Activated T-cell treated with anti-CD3 and anti-CD28 coated beads for 1 hour (primary cell): ENCODE data around the gene IMPA2.
"Not testable (repeated sequence)": the region's sequence is repeated elsewhere in the genome, so short reads cannot be mapped to it uniquely, and the experiment has no call there.

Experiments
- DNase-seq: peaks from one replicate; pipeline ENCODE4 v3.0.0-alpha.2; 2020; ENCODE audit warnings: low read depth

Gene IMPA2

DNA sequence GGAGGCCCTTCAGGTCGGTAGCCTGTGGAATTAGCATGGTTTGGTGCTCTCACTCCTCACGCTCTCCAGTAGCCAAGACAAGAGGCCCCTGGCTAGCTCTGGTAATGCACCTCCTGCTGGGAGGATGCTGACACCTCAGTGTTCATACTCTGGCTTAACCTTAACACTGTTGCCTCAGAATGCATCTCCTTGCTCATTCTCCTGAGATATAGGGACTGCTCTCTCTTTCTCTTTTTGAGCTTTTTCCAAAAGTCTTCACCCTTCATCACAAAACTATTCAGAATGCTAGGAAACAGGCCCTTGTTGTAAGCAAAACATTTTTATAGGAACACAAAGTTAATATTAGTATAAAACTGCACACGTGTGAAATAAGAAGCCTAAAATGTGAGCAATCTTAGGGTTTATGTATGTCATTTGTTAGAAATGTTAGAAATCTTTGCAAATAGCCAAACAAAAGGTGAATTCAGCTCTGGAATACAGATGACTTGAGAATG, 17.3 kb upstream of the IMPA2 start:
- DNase-seq, result no peak

DNA sequence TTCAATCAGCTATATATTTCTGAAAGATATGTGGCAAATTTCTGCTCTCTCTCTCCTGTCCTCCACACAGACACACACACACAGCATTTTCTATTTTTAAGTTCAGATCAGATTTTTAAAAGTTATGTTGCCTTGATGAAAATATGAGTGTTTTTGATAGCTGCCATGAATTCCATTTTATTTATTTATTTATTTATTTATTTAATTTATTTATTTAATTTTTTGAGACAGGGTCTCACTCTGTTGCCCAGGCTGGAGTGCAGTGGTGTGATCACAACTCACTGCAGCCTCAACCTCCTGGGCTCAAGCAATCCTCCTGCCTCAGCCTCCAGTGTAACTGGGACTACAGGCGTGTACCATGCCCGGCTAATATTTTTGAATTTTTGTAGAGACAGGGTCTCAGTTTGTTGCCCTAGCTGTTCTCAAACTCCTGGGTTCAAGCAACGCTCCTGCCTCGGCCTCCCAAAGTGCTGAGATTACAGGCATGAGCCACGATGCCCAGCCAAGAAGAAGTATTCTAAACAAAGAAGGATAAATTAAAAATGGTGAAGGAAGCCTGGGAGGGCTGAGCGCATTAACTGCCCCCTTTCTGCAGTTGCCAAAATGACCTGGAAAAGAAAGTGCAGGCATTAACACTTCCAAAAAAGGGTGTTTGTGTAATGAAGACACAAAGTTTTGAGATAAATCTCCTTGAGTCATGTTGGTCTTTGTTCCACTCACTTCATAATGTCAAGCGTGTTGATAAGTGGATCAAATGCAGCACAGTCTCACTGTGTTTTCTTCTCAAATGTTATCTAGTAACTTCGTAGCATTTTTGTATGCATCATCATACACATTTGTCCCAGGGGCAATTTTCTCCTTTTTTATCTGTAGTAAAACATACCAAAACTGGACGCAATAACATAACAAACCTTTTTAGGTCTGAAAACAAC, 11.1 kb upstream of the IMPA2 start:
- no peak for DNase-seq

DNA sequence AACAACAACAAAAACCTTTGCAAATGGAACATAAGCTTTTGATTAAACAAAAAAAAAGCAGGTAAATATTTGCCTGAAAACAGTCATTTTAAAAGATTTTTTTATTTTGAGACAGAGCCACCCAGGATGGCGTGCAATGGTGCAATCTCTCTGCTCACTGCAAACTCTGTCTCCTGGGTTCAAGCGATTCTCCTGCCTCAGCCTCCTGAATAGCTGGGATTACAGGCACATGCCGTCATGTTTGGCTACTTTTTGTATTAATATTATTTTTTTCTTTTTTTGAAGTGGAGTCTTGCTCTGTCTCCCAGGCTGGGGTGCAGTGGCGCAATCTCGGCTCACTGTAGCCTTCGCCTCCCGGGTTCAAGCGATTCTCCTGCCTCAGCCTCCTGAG, 10.5 kb upstream of the IMPA2 start:
- not testable (repeated sequence) for DNase-seq

DNA sequence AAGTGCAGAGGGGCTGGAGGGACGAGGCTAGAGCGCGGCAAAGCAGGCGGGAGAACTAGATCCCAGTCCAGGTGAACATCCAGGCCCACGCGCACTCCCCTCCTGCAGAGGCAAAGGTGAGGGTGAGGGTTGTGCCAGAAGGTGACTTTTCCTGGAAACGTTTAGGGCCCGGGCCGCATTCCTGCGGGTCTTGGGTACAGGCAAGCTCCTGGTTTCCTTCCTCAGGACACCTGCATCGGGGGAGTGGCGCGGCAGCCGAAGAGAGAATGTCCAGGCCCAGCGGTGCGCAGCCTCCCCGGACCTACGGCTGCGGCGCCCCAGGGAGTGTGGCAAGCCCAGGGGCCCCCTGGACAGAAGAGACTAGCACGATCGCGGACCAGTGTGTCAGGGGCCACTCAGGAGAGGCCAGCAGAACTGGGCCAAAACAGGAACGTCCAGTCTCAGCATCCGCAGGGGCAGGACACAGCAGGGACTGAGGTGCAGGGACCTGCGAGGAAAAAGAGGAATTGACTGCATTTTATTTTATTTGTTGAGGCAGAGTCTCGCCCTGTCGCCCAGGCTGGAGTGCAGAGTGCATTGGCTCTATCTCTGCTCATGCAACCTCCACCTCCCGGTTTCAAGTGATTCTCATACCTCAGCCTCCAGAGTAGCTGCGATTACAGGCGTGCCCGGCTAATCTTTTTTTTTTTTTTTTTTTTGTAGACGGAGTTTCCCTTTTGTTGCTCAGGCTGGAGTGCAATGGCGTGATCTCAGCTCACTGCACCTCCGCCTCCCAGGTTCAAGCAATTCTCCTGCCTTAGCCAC, 8.7 kb upstream of the IMPA2 start:
- no peak for DNase-seq

DNA sequence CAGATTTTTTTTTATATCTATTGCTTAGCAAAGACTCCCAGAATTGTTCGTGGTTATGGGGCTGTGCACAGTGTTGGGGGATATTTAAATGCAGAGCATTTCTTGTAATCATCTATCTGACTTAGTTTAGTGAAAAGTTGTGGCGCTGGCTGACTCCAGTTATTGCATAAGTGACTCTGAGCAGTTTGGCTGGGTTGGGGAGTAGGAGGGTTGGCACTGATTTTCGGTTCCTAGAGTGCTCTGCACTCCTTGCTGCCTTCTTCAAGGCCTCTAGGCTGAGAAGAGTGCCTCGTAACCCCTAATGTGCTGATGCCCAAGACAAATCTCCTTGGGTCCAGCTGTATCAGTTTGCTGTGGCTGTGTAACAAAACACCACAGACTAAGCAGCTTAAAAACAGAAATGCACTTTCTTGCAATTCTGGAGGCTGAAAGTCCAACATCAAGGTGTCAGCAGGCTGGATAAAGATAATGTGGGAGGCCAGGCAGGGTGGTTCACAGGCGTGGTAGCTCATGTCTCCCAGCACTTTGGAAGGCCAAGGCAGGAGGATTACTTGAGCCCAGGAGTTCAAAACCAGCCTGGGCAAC, 6.5 kb upstream of the IMPA2 start:
- DNase-seq, result no peak

DNA sequence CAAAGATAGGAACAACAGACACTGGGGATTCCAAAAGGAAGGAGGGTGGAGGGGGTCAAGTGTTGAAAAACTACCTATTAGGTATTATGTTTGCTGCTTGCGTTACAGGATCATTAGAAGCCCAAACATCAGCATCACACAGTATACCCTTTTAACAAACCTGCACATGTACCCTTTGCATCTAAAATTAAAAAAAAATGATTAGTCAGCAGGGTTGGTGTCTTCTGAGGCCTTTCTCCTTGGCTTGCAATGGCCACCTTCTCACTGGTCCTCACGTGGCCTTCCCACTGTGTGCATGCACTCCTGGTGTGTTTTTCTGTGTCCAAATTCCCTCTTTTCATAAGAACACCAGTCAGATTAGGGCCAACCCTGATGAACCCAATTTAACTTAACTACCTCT, 5.6 kb upstream of the IMPA2 start:
- DNase-seq, result no peak

DNA sequence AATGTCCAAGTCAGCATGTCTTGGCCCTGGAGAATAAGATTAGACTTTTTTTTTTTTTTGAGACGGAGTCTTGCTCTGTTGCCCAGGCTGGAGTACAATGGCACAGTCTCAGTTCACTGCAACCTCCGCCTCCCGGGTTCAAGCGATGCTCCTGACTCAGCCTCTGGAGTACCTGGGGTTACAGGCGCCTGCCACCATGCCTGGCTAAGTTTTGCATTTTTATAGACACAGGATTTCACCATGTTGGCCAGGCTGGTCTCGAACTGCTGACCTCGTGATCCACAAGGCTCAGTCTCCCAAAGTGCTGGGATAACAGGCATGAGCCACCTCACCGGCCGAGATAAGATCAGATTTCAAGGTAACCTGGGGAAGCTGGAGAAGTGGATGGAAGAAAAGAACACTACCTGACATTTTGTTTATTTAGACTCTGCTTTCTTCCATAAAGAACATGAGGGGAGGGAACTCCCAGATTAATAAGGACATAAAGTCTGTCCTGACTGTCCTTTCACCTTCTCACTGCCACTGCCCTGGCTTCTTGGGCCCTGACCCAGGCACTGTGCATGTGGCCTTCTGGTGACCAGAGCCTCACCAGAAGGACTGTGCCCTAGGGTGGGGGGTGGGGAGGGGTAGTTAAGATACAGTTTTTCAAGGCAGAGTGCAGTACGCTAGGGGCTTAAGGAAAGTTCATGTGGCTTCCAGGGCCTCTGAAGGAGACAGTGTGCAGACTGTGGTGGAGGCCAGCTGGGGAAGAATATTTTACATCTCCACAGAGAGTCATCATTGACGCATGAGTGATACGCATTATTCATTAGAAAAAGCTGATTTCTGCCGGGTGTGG, 4.8 kb upstream of the IMPA2 start:
- no peak for DNase-seq

DNA sequence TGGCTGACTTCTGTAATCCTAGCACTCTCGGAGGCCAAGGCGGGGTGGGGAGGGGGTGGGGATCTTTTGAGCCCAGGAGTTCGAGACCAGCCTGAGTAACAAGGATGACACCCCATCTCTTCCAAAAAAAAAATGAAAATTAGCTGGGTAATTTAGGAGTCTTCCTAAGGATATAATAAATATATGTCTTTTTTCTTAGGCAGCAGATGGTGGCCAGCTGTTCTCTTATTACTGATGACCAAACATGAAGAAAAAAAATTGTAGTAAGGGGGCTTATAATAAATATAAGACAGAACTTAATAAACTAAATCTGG, 4.2 kb upstream of the IMPA2 start:
- DNase-seq, result no peak

DNA sequence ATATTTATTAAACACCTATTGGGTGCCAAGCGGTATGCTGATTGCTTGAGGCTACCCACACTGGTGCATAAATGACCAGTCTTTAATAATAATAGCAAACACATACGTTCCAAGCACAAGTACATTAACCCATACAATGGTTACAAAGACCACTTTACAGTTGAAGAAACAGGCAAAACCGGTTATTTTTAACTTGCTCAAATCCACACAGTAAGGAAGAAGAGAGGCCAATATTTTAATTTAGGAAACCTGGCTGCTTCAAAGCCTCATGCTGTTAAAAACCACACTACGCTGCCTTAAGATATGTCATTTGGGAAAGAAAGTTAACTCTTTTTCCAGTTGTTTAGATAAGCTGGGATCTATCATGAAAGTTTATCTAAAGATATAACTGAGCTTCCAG, 2.4 kb upstream of the IMPA2 start:
- no peak for DNase-seq

DNA sequence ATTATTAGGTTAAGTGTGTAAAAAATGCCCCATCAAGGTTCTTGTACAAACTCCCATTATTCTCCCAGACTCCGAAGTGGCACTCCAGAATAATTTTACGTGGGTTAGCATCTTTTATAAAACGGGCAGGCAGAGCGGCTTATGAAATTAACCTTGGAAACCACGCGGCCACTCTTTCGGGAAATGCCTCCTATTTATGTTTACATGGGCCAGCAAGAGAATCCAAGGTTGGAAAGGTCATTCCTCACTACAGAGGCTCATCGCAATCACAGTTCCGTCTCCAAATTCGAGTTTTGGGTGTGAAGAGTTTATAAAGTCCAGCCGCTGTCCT, 1.2 kb upstream of the IMPA2 start:
- DNase-seq, result no peak

DNA sequence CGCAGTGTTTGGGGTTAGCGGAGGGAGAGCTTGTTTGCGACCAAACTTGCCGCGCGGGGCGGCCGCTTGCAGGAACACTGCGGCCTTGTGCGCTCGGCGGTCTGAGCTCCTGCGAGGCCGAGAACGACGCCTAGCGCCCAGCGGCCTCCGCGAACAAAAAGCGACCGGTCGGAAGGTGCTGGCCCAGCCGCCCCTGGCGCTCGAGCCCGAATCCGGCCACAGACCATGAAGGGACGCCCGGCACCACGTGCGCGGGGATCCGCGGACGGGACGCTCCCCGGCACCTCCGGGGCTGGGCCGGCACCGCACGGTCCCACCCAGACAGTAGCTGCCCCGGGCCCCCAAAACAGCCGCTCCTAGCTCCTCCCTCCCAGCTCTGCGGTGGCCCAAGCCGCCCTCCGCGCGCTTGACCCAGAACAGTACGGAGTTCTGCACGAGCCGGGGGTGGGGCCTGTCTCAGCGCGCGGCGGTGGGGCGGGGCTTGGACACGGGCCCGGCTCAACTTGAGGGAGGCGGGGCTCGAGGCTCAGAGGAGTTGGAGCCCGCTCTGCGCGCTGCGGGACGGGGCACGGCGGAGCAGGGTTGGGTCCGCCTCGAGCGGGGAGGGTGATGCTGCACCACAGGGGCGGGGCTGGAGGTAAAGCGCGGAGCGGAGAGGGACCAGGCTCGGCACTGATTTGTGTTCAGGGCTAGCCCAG, 664 bp upstream of the IMPA2 start:
- DNase-seq, result peak; percentile 9

DNA sequence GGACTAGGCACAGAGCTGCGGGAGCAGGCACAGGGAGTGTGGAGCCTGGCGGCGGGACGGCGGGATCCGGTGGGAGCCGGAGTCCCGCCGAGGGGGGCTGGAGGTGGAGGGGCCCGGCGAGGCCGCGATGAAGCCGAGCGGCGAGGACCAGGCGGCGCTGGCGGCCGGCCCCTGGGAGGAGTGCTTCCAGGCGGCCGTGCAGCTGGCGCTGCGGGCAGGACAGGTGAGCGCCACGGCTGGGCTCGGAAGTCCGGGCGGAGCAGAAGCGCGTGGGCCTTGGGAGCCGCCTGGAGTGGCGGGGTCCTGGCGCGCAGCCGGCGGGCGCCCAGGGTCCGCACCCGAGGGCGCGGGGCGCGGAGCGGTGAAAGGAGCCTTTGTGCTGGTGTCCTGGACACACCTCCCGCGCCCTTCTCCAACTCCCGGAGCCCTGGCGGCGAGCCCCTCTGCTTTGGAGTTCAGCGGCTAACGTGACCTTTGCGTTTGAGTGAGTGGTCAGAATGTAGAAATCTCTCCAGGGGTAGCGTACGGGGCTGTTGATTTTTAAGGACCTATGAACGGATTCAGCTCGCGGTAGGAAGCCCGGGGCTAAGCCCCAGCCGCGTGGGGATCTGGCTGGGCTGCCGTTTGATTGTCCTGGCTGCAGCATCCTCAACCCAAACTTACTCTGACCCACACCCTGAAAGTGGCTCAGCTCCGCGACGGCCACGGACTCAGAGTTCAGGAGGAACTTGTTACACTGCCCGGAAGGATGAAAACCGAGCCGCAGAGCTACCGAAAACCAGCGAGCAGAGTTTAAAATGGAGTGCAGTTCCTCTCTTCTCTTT, 448 bp downstream of the IMPA2 start:
- DNase-seq, result no peak

DNA sequence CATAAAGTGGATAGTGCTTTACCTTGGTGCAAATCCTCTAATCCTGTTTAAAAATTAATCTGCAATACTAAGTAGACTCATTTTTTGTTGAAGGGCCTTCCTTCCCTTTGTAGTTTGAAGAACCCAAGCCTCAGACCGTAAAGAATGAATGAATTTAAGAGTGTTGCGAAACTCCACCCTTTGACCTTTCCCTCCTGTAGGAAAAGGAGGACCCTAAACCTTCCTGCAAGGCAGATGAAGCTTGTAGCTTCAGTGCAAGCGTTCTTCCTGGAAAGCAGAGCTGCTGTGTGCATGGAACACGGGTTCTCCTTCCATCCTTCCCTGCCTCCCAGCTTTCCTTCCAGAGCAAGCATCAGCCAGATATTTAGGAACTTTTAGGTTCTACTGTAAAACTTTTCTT, 1.7 kb downstream of the IMPA2 start:
- no peak for DNase-seq

DNA sequence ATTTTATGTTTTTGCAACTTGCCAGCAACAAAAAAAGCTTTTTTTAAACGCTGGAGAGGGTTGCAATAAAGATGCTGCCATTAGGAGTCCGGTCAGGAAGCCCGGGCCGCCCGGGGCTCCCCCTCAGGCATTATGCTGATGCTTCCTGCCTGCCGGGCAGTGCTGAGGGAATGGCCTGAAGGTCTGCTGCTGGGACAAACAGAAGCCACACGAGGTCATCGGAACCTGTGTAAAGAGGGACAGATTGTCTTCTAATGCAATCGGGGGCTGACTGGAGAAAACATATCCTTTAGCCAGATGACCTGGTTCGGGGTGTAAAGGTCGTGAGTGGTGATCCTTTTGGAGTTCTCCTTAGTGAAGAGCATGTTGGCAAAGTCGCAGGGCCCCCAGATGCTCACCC, 2.3 kb downstream of the IMPA2 start:
- DNase-seq, result no peak

DNA sequence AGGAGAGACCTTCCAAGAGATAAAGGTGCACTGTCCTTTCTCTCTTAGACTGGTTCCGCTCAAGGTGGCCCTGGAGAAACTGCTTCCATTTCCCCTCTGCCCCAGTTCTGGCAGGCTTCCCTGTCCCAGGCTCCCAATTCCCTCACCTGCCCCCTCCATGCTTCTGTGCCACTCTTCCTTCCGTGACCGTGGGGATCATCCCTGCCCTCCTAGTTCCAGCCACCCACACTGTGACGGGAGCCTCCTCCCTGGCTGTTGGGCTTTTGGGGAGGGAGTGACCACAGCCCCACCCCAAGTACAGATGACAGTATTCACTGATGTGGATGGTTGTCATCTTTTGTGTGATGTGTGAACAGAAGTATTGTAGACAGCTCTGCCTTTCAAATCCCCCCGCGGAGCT, 2.8 kb downstream of the IMPA2 start:
- DNase-seq, result no peak

DNA sequence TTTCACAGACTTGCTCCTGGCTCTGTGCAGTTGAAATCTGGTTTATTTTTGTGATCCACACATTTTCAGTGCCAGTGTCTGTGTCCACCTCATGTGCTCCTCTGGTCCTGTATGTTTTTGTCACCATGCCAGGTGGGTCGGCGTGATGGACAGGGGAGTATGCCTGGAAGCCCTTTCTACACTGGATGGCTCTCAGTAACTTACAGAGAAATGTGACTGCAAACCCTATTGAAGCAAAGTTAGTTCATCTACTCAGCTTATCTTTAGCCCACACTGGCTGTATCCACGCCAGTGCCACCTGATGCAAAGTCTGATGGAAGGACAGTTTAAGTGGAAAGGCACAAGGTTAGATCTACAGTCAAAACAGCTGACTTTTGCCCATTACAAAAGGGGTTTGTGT, 4.3 kb downstream of the IMPA2 start:
- DNase-seq, result no peak

DNA sequence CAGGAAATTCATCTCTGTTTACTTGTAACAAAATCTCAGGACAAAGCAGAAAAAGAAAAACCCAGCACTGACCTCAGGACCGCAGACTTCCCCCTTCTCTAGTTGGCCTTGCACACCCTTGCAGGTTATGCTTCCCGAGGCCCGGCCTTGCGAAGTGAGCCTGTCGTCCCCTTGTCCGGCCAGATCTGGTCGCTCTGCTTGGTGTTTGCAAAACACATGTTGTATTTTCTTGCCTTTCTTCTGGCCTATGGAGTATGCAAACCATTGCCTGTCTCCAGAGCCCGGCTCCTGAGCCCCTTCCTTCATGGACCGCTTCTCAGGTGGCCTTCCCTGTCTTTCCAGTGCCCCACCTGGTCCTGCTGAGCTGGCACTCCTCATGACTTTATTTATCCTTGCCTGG, 4.8 kb downstream of the IMPA2 start:
- DNase-seq, result no peak

DNA sequence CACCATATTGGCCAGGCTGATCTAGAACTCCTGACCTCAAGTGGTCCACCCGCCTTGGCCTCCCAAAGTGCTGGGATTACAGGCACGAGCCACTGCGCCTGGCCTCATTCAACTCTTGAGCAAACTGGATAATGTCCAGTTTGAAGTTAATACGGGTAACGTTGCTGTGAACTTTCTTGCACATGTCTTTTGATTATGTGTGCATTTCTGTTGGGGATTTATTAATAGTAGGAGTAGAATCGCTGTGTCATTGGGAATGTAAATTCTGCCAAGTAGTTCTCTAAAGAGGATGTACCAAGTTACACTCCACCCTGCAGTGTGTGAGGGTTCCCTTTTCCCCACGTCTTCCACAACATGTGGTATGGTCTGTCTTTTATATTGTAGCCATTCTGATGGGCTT, 6.2 kb downstream of the IMPA2 start:
- DNase-seq, result no peak

DNA sequence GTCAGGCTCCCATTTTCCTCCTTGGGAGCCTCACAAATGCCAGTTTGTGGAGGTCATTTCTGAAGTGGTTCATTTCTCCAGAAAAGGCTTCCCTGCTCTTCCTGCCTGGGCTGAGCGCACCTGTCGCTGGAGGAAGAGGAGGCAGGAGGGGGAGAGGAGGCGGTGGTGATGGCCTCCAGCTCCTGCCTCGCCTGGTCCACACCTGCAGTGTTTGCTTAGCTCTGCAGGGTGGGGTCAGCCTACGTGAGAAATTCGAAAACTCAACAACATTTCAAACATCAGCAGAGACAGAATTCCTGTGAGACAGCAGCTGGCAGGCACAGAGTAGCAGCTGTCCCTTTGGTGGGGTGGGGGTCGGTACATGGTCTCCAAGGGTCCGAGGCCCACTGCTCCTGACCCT, 7.9 kb downstream of the IMPA2 start:
- DNase-seq, result no peak

DNA sequence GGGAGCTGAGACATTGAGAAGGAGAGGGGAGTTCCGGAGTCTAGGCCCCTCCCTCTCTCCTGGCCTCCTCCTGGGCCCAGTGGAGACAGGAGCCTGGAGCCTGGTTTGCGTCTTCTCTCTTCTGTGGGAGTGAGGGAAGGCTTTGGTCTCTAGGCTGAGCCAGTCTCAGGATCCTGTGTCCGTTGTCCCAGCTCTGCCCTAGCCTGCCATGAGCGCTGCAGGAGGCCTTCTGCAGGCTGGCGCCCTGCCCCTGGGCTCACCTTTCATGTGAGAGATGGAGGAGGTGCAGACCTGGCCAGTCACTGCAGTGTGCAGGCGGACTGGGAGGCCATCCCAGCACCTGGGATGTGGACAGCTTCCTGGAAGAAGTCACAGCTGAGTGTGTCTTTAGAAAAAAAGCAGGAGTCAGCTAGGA, 8.7 kb downstream of the IMPA2 start:
- DNase-seq, result no peak

DNA sequence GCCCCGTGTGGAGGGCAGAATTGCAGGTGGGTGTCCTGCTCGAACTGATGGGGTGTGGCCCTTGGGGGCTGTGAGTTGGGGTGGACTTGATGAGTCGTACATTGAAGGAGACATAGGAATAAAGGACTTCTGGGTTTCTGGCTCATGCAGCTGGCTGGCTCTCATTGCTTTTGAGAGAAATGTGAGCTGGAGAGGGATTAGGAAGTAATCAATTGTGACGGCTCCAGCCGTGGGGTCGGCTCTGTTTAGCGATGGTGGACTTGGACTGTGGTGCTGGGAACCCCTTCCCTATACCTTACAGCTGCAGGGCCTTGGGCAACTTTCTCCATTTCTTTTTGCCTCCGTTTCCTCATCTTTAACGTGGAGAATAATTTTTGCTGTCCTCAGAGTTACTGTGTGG, 9.2 kb downstream of the IMPA2 start:
- DNase-seq, result no peak
